ENCODE data around the gene IKZF1.

The IKZF1 gene

DNA sequence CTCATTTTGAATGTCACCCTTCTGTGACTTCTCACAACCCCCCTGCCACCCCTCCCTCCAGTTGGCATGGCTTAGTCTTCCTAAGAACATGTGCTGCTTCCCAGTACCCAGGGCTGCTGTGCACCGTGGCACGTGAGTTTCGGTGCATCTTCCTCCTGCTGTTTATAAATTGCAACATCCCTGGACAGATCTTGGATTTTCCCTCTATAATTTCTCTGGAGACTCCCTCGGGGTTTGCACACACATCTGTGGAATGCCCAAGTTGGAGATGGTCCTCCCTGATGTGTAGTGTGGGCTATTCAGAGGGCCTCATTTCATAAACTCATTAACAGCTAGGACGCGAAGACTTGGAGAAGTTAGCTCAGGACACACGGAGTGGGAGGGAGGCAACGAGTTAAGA, 52.9 kb downstream of the IKZF1 start:
- DNase-seq, result no peak

DNA sequence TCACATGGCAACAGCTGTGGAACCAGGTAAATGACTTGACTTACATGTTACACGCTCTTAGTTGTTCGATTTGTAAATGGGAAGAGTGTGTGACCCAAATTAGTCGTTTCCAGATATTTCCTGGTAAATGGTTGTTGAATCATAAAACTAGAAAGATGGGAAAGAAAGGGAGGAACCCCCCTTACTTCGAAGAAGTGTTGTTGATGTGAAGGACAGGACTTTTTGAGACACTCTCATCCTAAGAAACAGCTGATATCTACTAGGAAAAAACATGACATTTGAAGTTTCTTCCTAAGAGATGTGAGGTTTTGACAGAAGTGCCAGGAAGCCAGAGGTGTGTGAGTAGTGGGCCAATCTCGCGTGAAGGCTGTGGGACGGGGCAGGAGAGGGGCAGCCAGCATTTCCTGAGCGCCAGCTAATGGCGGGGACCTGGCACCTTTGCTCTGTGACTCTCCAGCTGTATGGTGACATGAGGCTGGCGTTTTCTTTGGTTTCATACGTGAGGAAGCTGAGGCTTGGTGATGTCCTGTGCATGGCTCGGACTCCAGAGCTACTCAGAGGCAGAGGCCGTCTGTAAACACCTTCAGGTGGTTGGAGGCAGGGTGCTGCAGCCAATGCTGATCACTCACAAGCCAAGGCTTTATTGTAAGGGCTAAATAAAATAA, 53.7 kb downstream of the IKZF1 start:
- no peak for DNase-seq

DNA sequence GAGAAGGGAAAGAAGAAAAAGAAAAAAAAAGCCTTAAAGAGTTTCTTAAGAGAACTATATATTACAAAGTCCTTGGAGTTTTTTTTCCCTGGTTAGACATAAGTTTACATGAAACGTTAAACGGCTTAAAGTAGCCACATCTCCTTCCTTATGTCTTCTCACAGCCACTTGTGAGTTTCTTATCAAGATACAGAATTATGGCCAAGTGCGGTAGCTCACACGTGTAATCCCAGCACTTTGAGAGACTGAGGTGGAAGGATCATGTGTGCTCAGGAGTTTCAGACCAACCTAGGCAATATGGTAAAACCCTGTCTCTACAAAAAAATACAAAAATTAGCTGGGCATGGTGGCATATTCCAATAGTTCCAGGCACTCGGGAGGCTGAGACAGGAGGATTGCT, 54.3 kb downstream of the IKZF1 start:
- no peak for DNase-seq

DNA sequence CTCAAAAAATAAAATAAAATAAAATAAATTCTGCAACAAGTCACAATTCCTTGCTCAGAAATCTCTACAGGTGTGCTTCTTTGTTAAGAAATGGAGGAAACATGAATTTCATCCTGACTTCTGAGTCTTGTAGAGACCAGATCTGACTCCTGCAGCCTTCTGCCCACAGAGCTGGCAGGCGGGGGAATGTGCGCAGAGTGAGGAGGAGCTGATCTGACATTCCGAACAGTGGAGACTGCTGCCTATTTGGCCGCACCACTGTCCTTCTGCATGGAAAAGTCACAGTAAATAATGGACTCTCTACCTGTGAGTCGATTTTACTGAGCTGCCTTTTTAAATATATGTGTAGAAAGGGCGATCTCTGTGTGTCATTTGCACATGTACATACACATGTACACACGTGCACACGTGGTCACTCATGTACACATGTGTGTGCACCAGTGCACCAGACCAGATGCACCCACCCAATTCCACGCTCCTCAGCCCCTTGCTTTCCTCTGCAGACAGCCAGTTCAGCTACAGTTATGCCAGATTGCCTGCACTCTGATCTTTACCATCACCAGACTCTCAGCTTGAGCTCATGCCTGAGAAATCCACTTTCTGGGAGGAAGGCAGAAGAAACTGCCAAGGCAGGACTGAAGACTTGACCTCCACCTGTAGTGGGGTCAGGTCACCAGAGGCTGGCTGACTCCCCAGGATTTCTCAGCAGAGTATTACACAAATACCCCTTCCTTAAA, 54.9 kb downstream of the IKZF1 start:
- DNase-seq, result no peak

DNA sequence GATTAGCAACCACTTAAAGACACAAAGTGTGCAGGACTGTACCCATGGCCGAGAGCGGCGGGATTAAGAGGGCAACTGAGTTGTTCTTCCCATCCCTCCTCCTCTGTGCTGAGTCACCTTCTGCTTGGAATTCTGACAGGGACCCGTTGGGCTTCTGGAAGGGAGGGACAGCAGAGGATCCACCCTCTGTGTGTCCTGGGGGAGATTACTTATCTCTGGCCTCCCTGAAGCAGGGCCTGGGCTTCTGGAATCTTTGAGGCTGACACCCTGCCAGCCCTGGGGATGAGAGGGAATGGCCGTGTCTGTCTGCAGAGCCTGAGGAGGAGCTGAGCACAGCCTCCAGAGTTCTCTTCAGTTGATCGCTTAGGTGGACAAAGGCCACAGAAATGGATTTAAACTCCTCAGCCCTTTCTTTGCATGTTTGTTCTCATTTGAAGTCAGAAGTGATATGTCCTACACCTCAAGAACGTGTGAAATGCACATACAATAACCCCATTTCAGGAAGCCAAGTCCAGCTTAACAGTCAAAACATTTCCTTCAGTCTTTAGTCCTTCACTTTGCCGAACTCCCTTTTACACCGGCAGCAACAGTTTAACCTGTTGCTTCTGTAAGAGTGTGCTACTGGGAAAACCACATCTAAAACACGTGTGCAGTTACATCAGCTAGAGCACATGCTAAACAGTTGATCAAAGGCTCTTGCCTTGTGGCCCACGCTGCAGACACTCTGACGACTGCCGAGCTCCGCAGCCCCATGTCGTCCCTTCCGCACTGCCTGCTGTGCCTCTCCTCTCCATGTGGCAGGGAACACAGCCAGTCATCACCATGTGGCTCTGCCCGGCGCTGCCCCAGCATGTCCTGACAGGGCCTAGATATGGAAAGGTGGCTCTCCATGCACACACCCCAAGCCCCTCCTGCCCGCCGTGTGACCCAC, 55.7 kb downstream of the IKZF1 start:
- DNase-seq, result no peak

DNA sequence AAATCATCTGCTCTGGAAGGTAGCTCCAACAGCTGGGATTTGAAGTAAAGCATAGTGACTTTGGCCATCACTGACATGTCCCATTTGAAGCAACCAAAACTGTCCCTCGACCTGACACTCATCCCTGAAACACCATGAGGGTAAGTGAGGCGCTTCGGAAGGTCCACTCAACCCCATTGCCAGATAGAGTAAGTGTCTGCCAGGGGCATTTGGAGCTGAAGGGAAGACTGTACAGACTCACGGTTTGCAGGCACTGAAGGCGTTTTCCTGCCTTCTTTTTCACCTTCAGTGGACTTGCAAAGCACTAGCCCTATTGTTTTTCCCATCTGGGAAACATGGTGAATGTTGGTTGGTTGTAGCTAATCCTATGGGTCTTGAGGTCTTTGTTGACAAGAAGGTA, 57.6 kb downstream of the IKZF1 start:
- DNase-seq, result no peak

- DNase-seq, result no peak
Measured at GRCh38 chr7:50362712-50363282, 58.3 kb downstream of the IKZF1 start.

DNA sequence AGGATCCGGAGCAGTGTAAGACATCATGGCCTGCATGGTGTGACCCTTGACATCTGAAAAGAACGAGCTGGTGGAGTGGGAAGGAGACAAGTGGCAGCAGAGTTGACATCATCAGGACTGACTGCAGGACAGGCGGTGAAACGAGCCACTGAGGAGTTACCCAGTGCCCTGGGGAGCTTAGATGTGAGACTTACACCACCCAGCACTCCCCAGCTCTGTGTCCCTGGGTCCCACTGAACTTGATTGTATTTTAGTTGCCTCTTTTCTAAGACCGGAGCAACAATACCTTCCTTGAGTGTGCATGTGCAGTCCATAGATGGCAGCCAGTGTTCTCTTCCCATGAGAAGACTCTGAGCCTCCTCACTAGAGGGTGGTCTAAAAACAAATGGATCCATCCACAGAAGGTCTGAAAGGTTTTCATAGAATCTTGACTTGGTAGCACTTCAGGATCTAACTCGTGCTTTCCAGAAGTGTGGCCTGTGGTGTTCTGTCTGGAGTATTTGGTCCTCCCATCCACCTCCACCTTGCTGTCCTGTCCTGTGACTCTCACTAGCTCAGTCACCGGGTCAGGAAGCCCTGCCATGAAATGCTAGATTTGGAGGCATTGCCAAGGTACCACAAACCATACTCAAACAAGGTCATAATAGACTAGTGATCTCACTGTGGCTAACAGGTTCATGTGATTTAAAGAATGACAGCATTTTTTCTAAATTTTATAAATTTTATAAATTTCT, 59.0 kb downstream of the IKZF1 start:
- no peak for DNase-seq

GRCh38 chr7:50364645-50365044, 60.1 kb downstream of the IKZF1 start:
- DNase-seq, result no peak

GRCh38 chr7:50366311-50366710, 61.8 kb downstream of the IKZF1 start:
- DNase-seq, result no peak

- DNase-seq, result no peak
Measured at GRCh38 chr7:50367100-50367499, 62.6 kb downstream of the IKZF1 start.

- no peak for DNase-seq
Measured at GRCh38 chr7:50367570-50367969, 63.1 kb downstream of the IKZF1 start.

DNA sequence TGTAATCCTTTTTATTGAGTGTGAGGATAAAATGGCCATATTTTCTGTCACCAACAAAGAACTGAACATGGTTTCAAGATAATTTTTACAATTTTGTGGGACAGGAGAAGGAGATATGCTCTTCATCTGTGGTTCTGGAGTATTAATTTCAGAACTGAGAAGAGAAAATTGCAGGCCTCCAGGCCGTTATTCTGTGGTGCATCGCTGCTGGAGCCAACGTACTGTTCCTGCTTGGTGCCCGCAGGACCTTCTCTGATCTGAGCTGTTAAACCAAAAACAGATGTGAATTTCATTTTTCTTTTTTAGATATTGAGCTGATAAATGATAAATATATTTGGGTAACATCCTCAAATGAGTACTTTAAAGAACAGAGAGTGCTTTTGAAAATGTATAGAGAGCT, 63.9 kb downstream of the IKZF1 start:
- DNase-seq, result no peak

DNA sequence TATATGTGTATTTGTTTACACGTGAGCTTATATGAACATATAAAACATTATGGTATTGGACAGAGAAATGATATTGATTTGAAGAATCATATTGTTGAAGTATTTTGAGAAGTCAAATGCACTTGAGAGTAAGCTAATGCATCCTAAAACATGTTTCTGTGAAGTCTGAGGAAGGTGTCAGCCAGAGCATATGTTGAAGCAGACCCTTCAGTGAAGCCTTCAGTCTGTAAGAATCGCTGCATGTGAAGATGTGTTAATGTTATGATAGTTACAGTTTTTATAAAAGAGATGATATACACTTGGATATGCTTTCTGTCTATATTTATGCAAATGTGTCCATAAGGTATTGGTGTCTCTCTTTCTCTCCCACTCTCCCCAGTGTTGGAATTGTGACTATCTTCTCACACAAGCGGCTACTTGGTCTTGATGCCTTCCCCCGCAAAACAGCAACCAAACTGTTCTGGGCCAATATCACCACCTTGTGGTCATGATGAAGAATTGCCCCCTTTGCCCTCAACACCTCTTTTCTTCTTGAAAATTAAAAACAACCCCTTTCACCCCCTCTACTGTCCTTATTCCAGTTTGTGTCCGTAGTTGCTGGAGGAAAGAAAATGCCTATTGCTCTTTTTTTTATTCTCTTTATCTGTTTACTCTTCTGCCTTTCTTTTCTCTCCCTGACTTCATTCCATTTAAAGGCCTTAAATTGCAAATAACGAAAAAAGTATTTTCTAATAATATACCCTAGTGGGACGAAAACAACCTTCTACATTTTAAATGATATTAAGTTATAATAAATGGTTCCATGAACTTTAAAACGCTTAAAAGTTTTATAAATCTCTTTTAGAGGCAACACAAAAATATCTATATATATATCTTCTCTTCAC, 64.9 kb downstream of the IKZF1 start:
- no peak for DNase-seq

DNA sequence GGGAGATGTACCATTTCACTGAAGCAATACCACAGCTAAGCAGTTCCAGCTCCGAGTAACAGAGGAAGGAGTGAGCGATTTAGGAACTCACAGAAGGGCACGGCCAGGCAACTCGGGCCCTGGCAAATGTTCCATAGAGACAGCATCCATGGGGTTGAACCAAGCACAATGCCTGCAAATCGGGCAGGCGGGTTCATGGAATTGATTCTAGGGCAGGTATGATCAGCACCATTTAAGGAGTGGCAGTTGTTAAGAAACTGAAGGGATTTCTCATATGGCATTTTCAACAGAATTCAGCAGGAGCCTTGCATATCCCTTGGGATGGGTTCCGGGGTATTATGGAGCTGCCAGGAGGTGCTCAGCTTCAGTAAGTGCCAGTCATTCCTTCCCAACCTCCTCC, 66.4 kb downstream of the IKZF1 start:
- DNase-seq, result no peak

DNA sequence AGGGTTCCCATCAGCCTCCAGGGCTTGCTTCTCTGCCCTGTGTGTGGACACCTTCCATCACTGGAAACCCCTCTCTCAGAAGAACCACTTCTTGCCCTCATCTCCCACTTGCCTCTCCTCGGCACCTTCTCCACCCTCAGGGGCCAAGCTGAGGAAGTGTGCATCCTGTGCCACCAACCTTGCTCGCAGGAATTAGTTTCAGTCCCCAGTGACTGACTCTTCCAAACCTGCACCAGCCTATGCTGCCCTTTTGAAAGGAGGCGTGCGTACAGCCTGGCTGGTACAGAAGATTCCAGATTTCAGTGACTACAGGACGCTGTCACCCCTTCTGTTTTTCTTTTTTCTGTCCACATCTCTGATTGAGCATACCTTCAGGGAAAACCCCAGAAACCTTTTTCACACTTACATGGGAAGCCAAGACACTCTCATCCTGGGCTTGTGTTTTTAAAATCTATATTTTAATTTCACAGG, 67.1 kb downstream of the IKZF1 start:
- no peak for DNase-seq

- DNase-seq, result no peak
Measured at GRCh38 chr7:50372923-50373322, 68.4 kb downstream of the IKZF1 start.

DNA sequence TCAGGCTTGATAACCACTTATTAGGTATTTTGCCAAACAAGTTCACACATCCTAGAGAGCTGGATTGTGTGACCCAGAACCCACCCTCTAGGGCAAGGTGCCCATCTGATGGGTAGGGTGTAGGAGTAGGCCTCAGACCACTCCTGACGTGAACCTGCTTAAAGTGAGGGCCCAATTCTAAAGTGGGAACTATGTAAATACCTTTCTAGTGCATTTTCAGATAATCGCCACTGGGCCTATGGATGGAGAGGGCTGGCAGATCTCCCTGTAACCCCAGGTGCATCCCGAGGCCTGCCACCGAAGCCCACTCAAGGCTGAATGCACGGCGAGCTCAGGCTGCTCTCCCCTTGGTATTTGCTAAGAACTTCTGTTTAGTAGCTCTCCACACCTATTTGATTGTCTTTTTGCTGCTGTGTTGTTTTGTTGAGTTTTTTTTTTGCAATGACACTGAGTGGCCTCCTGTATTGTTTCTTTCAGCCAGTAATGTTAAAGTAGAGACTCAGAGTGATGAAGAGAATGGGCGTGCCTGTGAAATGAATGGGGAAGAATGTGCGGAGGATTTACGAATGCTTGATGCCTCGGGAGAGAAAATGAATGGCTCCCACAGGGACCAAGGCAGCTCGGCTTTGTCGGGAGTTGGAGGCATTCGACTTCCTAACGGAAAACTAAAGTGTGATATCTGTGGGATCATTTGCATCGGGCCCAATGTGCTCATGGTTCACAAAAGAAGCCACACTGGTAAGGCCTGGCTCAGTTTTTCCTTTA, 71.7 kb downstream of the IKZF1 start:
- no peak for DNase-seq

DNA sequence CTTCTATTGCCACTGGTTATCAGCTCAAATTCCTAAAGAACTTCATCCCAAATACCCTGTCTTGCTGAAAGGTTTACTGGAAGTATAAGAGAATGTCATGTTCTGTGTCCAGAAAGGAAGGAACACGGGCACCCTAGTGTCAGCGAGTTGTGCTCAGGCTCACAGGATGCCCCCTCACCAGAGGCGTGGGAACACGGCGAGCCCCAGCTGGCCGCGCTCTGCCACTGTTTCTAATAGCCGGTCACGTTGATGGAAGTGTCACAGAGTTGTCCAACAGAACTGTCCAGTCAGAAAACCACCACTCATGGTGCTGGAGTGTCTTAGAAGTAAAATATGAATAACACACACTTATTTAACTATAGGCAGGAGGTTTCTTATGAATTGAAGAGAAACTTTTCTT, 72.8 kb downstream of the IKZF1 start:
- DNase-seq, result no peak

DNA sequence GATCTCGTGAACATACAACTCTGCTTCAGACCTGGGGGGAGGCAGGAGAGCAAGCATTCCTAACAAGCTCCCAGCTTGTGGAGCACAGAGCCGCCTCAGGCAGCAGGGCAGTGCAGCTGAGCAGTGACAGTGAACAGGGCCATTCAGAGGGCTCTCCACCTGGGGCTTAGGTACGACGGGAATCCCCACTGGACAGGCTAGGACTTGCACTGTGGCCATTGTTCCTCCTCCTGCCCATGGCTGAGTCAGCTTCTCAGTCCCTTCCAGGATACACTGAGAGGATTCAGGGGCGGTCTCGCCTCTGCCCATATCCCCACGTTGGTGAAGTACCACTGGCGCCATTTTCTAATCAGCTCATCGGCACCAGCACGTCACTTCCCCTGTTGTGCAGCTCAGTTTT, 74.6 kb downstream of the IKZF1 start:
- DNase-seq, result no peak

GRCh38 chr7:50379539-50379938, 75.0 kb downstream of the IKZF1 start:
- no peak for DNase-seq

Data from femur (tissue), 1 donor.